Gastrocnemius medialis (tissue), 4 donors: Measurements from ENCODE around the gene DNAH17.
"Not testable (repeated sequence)": the region's sequence is repeated elsewhere in the genome, so short reads cannot be mapped to it uniquely, and the experiment has no call there.

Experiments used
- POLR2A ChIP-seq, 2 donors: fragments of 450-650 bp; IDR thresholded peaks; one replicate each; pipeline ENCODE4 v1.6.1; 2017; ENCODE audit warnings: antibody characterized with exemption in 2 of 2, mild to moderate bottlenecking in 2 of 2, moderate library complexity in 2 of 2
- TF ChIP-seq, protein P1 (sequence below), 5 experiments: fragments of 450-650 bp in 3 of 5; fragments of 200-600 bp in 2 of 5; sonication (generic) in 2 of 5; IDR thresholded peaks in 4 of 5; conservative IDR thresholded peaks in 1 of 5; 1 replicate in 4 of 5; 2 replicates in 1 of 5; pipeline ENCODE4 v1.5.1; 2016 to 2019; ENCODE audit warnings: antibody characterized with exemption in 5 of 5, mild to moderate bottlenecking in 3 of 5, moderate library complexity in 3 of 5

- TF ChIP-seq, protein P1, sequence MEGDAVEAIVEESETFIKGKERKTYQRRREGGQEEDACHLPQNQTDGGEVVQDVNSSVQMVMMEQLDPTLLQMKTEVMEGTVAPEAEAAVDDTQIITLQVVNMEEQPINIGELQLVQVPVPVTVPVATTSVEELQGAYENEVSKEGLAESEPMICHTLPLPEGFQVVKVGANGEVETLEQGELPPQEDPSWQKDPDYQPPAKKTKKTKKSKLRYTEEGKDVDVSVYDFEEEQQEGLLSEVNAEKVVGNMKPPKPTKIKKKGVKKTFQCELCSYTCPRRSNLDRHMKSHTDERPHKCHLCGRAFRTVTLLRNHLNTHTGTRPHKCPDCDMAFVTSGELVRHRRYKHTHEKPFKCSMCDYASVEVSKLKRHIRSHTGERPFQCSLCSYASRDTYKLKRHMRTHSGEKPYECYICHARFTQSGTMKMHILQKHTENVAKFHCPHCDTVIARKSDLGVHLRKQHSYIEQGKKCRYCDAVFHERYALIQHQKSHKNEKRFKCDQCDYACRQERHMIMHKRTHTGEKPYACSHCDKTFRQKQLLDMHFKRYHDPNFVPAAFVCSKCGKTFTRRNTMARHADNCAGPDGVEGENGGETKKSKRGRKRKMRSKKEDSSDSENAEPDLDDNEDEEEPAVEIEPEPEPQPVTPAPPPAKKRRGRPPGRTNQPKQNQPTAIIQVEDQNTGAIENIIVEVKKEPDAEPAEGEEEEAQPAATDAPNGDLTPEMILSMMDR (IDR thresholded peaks at IDR 0.05 in 4 of 5, conservative IDR thresholded peaks at IDR 0.05 in 1 of 5): not testable (repeated sequence)
- TF ChIP-seq POLR2A (IDR thresholded peaks at IDR 0.05): not testable (repeated sequence)
Observed at GRCh38 chr17:78503388-78503787, 73.8 kb downstream of the DNAH17 start.
